ENCODE measurements around the gene YWHAE.
"Not testable (repeated sequence)": the region's sequence is repeated elsewhere in the genome, so short reads cannot be mapped to it uniquely, and the experiment has no call there.

The YWHAE gene

GRCh38 chr17:1373707-1374237 is 26.2 kb downstream of the YWHAE start:
- no peak for DNase-seq

GRCh38 chr17:1372618-1373017 is 27.4 kb downstream of the YWHAE start:
- DNase-seq: no peak

GRCh38 chr17:1371893-1372590 is 28.0 kb downstream of the YWHAE start:
- DNase-seq: no peak

GRCh38 chr17:1368588-1368987 is 31.4 kb downstream of the YWHAE start:
- DNase-seq: no peak

- no peak for DNase-seq
These were observed 32.7 kb downstream of the YWHAE start for GRCh38 chr17:1367351-1367745.

- DNase-seq: no peak
These were observed 33.8 kb downstream of the YWHAE start for GRCh38 chr17:1366234-1366633.

- peak; percentile 67 for DNase-seq
These were observed 34.5 kb downstream of the YWHAE start for GRCh38 chr17:1365445-1366039.

GRCh38 chr17:1362964-1363363 is 37.1 kb downstream of the YWHAE start:
- no peak for DNase-seq

GRCh38 chr17:1362065-1362848 is 37.8 kb downstream of the YWHAE start:
- no peak for DNase-seq

- DNase-seq: no peak
These were observed 39.0 kb downstream of the YWHAE start for GRCh38 chr17:1360975-1361374.

GRCh38 chr17:1360315-1360714 is 39.7 kb downstream of the YWHAE start:
- DNase-seq: not testable (repeated sequence)

- DNase-seq: no peak
These were observed 46.0 kb downstream of the YWHAE start for GRCh38 chr17:1354030-1354429.

- DNase-seq: not testable (repeated sequence)
These were observed 47.5 kb downstream of the YWHAE start for GRCh38 chr17:1352530-1352929.

- no peak for DNase-seq
These were observed 48.1 kb downstream of the YWHAE start for GRCh38 chr17:1351971-1352370.

- DNase-seq: no peak
These were observed 48.7 kb downstream of the YWHAE start for GRCh38 chr17:1351275-1351674.

- DNase-seq: no peak
These were observed 52.3 kb downstream of the YWHAE start for GRCh38 chr17:1347589-1348323.

GRCh38 chr17:1344521-1344920 is 55.5 kb downstream of the YWHAE start:
- DNase-seq: no peak

- DNase-seq: no peak
These were observed 56.5 kb downstream of the YWHAE start for GRCh38 chr17:1343554-1343953.

GRCh38 chr17:1340371-1340770 is 59.7 kb downstream of the YWHAE start:
- DNase-seq: no peak

GRCh38 chr17:1331708-1332107 is 68.3 kb downstream of the YWHAE start:
- no peak for DNase-seq

- DNase-seq: no peak
These were observed 70.2 kb downstream of the YWHAE start for GRCh38 chr17:1329745-1330343.

- no peak for DNase-seq
These were observed 71.6 kb downstream of the YWHAE start for GRCh38 chr17:1328437-1328836.

GRCh38 chr17:1325766-1326165 is 74.3 kb downstream of the YWHAE start:
- no peak for DNase-seq
